Hepatocyte (in vitro differentiated cells): ENCODE measurements around the gene OLIG3. TPM values are rescaled to one million over a fixed set of nuclear protein-coding genes. Genes with fewer than 3 reads are reported as not detected.

Experiments used
- DNase-seq: peaks from one replicate; pipeline ENCODE4 v3.0.0-alpha.2; 2016; ENCODE audit warnings: low spot score
- H2AFZ ChIP-seq: fragments of 200-600 bp; sonication (generic); 2 replicates; pipeline ENCODE4 v1.6.0; 2016; ENCODE audit warnings: antibody characterized with exemption, mild to moderate bottlenecking
- H3K27ac ChIP-seq: fragments of 200-600 bp; sonication (generic); 2 replicates; pipeline ENCODE4 v1.5.1; 2016; ENCODE audit warnings: mild to moderate bottlenecking
- H3K27me3 ChIP-seq: fragments of 200-600 bp; sonication (generic); 2 replicates; pipeline ENCODE4 v1.6.1; 2016
- H3K36me3 ChIP-seq: fragments of 200-600 bp; sonication (generic); replicated peaks from 2 replicates; pipeline ENCODE4 v1.5.1; 2016; ENCODE audit warnings: low read depth; ENCODE audit not compliant: insufficient read depth
- H3K4me1 ChIP-seq: fragments of 200-600 bp; sonication (generic); 2 replicates; pipeline ENCODE4 v1.5.1; 2016; ENCODE audit warnings: mild to moderate bottlenecking, moderate library complexity; ENCODE audit not compliant: insufficient read depth
- H3K4me2 ChIP-seq: fragments of 200-600 bp; sonication (generic); 2 replicates; pipeline ENCODE4 v1.6.0; 2016
- H3K4me3 ChIP-seq: fragments of 200-600 bp; sonication (generic); 2 replicates; pipeline ENCODE4 v1.5.1; 2016; ENCODE audit warnings: mild to moderate bottlenecking
- H3K79me2 ChIP-seq: fragments of 200-600 bp; sonication (generic); 2 replicates; pipeline ENCODE4 v1.6.0; 2017; ENCODE audit warnings: mild to moderate bottlenecking
- H3K9me2 ChIP-seq: fragments of 200-600 bp; sonication (generic); replicated peaks from 2 replicates; pipeline ENCODE4 v1.6.0; 2017; ENCODE audit warnings: mild to moderate bottlenecking; ENCODE audit not compliant: insufficient read depth
- H3K9me3 ChIP-seq: fragments of 200-600 bp; sonication (generic); 2 replicates; pipeline ENCODE4 v1.5.1; 2016; ENCODE audit warnings: low read depth, mild to moderate bottlenecking
- H4K20me1 ChIP-seq: fragments of 200-600 bp; sonication (generic); 2 replicates; pipeline ENCODE4 v1.6.0; 2016; ENCODE audit warnings: mild to moderate bottlenecking; ENCODE audit not compliant: insufficient read depth, poor library complexity, severe bottlenecking
- CTCF ChIP-seq: fragments of 200-600 bp; sonication (generic); IDR thresholded peaks from 2 replicates; pipeline ENCODE4 v1.5.1; 2016; ENCODE audit warnings: antibody characterized with exemption, mild to moderate bottlenecking; ENCODE audit not compliant: poor library complexity
- EZH2 ChIP-seq: fragments of 200-600 bp; sonication (generic); IDR thresholded peaks from 2 replicates; pipeline ENCODE4 v1.6.1; 2016; ENCODE audit warnings: antibody characterized with exemption, mild to moderate bottlenecking, borderline replicate concordance
- EZH2phosphoT487 ChIP-seq: fragments of 200-600 bp; sonication (generic); IDR thresholded peaks from one replicate; pipeline ENCODE4 v1.6.1; 2018; ENCODE audit warnings: antibody characterized with exemption, mild to moderate bottlenecking, low read depth, moderate library complexity; ENCODE audit not compliant: unreplicated experiment, severe bottlenecking
- WGBS: methylation state at CpG from one replicate; pipeline ENCODE4 v1.1.6; 2016; ENCODE audit warnings: low lambda C conversion rate; ENCODE audit errors: missing lambda C conversion rate; 5-methylcytosine and 5-hydroxymethylcytosine counted together
- polyA plus RNA-seq: library from polyadenylated mRNA; unstranded; fragments of >200 nt; fragmentation: Nextera tagmentation; extraction: Ambion mirVana; gene quantifications from 2 replicates; pipeline ENCODE4 v1.2.1, GENCODE V29; 2016
- total RNA-seq: library from RNA; depleted of rRNA; stranded (reverse); fragments of >200 nt; gene quantifications from 2 replicates; pipeline ENCODE4 v1.2.3, GENCODE V29; 2014

The OLIG3 gene
- not detected in 2 replicates for total RNA-seq
- polyA plus RNA-seq, result not detected in 2 replicates

GRCh38 chr6:137494281-137494987 lies at the start of gene OLIG3:
Gene OLIG3 (minus strand): TSS chr6:137494394. CDS start chr6:137494170, 224 bp downstream.
- TF ChIP-seq EZH2phosphoT487 (peak; percentile 65), CTCF (no peak), EZH2 (peak; percentile 93)
- Histone ChIP-seq H3K36me3 (no peaks in the 10 kb centered on the region), H3K9me2 (no peaks in the 10 kb centered on the region), H4K20me1 (no peaks in the 10 kb centered on the region), H3K4me3 (no peak within 1 kb of the TSS), H3K9me3 (no peaks in the 10 kb centered on the region), H3K27ac (no peak within 1 kb of the TSS), H3K4me2 (peak within 1 kb of the TSS; percentile 63), H3K79me2 (no peaks in the 10 kb centered on the region), H3K27me3 (peaks cover 100% of the 10 kb centered on the region), H2AFZ (peak within 1 kb of the TSS; percentile 24), H3K4me1 (peaks cover 8% of the 10 kb centered on the region)
- WGBS, result 2% methylated on average over 23 of the region's 23 CpGs
- DNase-seq, result no peak

GRCh38 chr6:137543114-137543513 lies 48.9 kb upstream of the OLIG3 start:
- no peaks in the 10 kb centered on the region for H3K27me3 ChIP-seq
- no peaks in the 10 kb centered on the region for H3K9me3 ChIP-seq
- TF ChIP-seq EZH2, result no peak
- no peak for TF ChIP-seq CTCF
- no peak for TF ChIP-seq EZH2phosphoT487
- no peak overlapping the region for H3K4me2 ChIP-seq
- H2AFZ ChIP-seq, result no peak overlapping the region
- H3K4me3 ChIP-seq, result no peak overlapping the region
- H3K9me2 ChIP-seq, result no peaks in the 10 kb centered on the region
- DNase-seq, result no peak
- no peaks in the 10 kb centered on the region for H3K36me3 ChIP-seq
- H3K27ac ChIP-seq, result no peak overlapping the region
- no peaks in the 10 kb centered on the region for H3K4me1 ChIP-seq
- no peaks in the 10 kb centered on the region for H3K79me2 ChIP-seq
- no peaks in the 10 kb centered on the region for H4K20me1 ChIP-seq
- WGBS, result 17% methylated on average over 2 of the region's 2 CpGs

- Histone ChIP-seq H3K27ac (no peak overlapping the region), H3K4me2 (no peak overlapping the region), H3K36me3 (no peaks in the 10 kb centered on the region), H3K27me3 (no peaks in the 10 kb centered on the region), H3K9me2 (no peaks in the 10 kb centered on the region), H4K20me1 (no peaks in the 10 kb centered on the region), H3K79me2 (no peaks in the 10 kb centered on the region), H3K4me1 (no peaks in the 10 kb centered on the region), H3K4me3 (no peak overlapping the region), H3K9me3 (no peaks in the 10 kb centered on the region), H2AFZ (no peak overlapping the region)
- WGBS, result 43% methylated on average over 1 of the region's 1 CpG
- DNase-seq, result no peak
- TF ChIP-seq EZH2 (no peak), EZH2phosphoT487 (no peak), CTCF (no peak)
Measured at GRCh38 chr6:137542713-137543112, 48.5 kb upstream of the OLIG3 start.
